Germinal center (tissue), 1 donor: Measurements from ENCODE around the gene MAP3K14.

ENCODE experiments used
- DNase-seq: peaks from one replicate; pipeline ENCODE4 v3.0.0; 2012; ENCODE audit warnings: mixed read lengths, low spot score

The MAP3K14 gene

DNA sequence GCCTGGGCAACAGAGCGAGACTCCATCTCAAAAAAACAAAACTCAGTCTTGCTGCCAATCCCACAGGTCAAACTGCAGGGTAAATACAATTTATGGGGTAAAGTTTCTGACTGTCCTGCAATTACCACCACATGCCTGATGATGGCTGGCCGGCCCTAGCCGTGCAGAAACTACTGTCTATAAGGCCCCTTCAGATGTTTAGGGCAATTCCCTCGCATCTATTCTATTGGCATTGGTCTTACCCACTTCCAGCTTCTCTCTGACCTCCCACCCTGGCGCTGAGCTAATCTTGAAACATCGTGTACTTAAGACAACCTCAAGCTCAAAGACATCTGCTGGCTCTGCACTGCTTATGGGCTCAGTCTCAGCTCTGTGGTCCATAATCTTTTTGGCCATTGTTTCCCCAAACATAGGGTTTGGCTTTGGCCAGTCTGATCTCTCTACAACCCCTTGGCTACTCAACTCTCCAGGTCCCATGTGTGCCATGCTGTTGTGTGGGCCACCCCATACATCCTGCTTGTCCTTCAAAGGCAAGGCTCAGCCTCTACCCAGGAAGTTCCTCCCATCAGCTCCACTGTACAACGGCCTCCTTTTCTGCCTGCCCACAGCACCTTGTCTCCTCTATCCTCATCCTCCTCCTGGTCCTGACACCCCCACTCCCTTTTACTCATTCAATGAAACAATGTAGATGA is 16.6 kb downstream of the MAP3K14 start:
- DNase-seq: no peak

DNA sequence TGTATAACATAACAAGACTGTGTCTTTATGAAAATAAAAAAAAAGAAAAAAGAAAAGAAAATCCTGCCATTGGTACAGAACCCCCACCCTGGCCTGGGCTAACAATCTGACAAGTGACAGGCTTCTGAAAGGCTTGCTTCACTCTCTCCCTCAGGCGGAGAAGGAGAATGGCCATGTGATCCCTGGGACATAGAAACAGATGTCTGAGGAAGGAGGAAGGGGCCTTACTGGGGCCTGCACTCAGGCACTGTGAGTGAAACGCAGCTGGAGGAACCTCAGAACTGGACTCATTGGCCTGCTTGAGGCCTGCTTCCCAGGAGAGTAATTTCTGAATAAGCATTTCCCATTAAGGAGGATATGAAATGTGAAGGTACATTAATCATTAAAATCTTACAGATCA is 17.5 kb downstream of the MAP3K14 start:
- DNase-seq: no peak

DNA sequence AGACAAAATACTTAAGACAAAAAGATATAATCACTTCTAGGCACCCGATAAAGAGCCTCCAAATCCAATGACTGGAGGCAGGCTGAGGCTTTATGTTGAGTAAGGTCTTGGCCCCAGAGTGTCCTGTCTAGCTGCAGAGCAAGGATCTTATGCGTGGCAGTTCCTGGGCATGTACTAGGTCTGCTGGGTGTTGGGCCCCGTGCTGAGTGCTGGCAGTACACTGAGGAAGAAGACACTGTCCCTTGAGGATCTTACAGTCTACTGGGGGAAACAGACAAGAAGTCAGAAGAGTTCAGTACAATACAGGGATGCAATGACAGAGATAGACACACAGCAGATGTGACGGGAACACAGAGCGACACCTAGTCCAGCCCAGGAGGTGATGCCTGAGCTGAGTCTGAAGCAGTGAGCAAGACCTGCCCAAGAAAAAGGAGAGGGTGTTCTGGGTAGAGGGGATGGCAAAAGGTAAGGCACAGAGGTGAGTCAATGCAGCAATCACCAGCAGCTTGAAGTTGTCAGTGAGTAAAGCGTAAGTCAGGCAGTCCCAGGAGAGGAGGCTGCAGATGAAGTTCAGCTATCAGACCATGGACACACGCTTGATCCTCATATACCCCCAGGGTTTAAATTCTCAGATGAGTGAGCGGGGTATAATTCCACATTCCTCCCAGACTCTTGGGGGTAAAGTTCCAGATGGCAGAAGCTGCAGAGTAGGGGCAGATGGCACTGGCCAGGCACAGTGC is 18.1 kb downstream of the MAP3K14 start:
- DNase-seq: no peak

DNA sequence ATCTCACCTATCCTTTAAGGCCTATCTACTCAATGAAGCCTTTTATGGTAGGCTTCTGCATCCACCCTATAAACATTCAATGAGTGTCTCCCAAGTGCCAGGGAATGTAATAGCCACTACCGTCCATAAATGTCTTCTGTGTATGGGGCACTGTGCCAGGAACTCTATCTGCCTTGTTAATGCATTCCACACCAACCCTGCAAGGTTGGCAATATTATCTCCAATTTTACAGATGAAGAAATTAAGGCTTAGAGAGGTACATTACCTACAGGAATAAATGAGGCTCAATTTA is 20.0 kb downstream of the MAP3K14 start:
- DNase-seq: no peak

DNA sequence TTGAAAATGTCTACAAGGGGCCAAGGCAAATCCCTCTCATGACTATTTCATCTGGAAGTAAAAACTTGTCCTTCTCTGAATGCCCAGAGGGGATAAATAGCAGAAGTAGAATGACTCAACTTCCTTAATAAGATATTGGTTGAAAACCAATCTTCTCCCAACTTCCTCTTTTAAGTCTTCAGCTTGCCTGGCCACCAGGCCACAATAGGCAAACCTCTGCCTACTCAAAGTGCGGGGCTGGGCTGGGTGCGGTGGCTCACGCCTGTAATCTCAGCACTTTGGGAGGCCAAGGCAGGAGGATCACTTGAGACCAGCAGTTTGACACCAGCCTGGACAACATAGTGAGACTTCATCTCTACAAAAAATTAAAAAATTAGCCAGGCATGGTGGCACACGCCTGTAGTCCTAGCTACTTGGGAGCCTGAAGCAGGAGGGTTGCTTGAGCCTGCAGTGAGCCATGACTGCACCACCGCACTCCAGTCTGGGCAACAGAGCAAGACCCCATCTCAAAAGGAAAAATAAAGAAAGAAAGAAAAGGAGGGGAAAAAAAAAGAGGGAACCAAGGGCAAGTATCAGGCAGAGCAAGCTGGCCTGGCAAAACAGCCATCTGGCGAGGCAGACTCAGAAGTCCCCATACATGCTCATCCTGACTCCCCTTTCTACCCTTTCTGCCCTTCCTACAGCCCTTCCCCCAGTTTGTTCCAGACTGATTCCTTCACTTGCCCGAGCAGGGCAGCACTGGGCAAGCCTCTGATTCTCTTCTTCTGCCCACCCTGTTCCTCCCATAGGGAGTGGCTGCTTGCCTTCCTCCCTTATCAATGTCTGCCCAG is 20.6 kb downstream of the MAP3K14 start:
- DNase-seq: peak; percentile 74

DNA sequence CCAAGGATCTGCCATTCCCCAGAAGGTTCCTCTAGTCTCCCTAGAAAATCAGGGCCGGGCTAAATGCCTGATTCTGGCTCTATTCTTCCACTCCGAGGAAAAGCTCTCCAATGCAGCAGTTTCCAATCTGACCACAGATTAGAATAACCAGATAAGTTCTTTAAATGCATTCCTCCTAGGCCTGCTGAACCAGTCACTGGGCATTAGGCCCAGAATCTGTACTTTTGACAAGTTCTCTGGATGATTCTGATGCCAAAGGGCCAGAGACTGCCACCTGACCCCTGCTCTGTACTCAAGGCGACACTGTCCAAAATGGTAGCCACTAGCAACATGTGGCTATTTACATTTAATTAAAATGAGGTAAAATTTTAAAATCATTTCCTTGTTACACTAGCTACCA is 22.3 kb downstream of the MAP3K14 start:
- DNase-seq: no peak

DNA sequence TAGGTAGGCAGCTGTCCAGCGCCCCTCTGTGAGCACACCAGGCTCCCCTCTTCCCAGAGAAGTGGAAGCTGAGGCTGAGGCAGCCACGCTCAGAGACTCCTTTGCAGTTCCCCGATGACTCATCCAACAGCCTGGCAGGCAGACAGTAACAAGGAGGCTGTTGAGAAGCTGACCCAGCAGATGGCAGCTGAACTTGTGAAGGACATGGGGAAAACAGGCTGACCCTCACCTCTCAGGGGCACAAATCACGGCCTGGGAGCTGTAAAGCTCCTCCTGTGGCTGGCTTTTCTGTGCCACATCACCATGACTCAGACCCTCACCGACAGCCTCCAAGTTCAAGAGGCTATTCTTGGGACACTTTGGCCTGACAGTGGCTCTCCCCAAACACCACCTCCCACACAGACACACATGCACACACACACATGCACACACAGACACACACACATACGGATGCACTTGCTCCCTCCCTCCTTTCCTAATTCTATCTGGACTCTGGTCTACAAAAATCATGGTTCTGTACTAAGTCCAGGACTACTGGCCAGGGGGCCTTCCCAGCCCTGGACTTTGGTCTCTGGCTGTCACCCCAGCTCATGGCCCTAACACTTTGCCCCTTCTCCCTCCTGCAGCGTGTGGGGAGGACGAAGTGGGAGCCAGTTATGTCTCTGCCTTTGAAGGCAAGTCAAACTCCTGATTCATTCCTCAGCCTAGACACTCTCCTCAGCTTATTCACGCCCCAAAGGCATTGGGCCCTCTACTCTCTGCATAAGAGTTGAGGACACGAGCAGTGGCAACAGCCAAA is 23.2 kb downstream of the MAP3K14 start:
- no peak for DNase-seq

DNA sequence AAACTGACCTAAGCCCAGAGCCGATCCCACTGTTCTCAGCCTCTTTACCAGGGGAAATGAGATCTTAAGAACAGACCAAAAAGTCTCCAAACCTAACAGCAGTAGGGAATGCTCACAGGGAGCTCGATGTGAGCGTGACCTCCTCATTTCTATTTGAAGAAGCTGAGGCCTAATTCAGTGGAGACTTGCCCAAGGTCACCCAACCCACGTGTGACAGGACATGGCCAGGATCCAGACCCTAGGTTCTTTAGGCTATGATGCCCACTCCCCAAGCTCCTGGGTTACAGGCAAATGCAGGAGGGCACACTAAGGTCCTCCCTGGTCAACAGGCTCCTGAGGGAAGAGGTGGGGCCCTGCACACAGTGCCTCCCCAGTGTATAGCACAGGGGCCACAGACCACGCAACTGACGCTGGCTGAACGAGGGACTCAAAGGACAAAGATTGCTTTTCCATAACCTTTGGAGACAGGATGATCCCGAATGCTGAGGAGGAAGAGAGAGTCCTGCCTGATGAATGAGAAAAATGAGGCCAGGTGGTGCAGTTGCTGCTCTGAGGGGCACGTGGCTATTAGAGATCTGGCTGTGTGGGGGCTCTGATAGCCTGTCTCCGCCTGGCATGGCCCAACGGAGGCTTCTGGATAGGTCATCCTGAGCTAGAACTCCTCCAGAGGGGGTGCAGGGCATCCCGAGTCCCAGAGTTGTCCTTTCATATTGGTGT is 24.0 kb downstream of the MAP3K14 start:
- DNase-seq: no peak

DNA sequence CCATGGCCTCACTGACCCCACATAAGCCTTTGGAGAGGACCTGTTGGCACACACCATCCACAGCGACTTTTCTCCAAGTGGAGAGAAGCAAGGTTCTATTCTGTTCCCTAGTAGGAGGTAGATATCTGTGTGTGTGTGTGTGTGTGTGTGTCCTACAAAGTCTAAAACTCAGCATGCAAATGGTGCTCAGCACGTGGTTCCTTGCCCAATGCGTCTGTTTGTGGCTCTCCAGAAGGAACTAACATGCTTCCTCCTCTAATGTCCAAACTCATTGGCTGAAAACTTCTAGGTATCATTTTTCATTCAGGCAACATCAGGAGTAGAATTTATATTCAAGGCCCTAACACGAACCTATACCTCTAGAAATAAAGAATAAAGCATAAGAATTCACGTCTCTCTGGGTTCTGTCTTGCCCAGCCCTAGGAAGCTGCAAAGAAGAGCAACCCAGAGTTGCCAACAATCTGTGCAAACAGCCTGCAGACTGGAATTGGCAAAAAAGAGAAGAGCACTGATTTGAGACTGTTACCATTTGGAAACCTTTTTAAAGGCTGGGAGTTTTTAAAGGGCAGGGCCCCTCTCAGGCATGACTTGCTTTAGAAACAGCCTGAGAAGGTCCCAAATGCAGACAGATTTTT is 25.5 kb downstream of the MAP3K14 start:
- no peak for DNase-seq

DNA sequence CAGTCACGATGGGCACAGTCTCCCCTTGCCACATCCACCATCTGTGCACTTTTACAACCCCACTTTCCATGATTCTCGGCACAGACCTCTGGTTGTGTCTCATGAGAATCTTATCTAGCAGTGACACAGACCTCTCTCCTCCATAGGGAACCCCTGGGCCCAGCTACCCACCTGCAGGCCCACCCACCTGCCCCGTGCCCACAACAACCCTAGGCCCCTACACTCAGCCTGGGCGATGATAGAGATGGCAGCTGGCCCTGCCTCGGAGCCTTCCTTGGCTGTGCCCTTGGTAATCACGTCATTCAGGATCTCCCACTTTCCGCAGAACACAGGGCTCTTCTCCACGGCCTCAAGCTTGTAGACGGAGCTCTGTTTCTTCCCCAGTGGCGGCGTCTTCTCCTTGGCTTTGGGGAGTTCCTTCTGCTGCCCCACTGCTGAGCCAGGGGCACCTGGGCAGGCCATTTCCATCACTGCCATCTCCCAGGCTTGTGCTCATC is 26.5 kb downstream of the MAP3K14 start:
- DNase-seq: no peak

DNA sequence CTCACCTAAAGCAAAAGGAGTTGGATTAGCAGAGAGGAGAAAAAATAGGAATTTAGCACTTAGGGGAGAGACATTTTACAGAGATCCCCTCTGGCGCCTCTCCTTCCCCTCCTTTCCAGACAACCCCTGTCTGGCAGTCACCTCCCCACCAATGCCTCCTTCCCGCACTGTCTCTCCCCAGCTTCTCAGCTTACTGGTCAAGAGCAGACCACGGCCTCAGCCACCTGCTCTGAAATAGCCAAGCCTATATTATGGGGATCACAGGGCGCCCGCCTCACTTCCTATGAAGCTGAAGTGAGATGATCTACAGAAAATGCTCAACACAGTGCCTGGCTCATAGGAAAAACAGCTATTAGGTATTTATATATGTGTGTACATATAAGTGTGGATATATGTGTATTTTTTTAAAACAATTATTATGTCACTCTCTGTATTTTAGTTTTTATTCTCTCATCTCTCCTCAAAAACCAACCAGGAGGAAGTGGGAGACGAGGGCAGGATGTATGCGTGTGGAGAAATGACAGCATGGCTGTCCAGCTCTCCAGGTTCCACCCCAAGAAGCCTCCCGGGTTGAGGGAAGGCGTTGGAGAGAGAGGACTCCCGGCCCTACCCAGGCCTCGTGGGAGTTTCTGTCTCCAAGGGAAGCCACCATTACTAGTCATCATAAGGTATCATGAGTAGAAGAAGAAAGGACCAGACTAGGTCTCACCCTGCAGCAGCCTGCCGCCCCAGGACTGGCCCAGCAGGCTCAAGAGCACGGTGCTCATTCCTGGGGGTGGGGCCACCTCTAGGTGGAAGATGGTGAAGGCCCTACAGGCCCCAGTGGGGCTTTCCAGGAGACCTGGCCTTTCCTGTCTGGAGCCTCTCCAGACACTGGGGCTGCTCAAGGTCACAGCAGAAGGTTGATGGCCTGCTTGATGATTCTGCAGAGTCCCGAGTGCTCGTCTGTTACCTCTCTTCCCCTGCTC is 27.2 kb downstream of the MAP3K14 start:
- DNase-seq: no peak

DNA sequence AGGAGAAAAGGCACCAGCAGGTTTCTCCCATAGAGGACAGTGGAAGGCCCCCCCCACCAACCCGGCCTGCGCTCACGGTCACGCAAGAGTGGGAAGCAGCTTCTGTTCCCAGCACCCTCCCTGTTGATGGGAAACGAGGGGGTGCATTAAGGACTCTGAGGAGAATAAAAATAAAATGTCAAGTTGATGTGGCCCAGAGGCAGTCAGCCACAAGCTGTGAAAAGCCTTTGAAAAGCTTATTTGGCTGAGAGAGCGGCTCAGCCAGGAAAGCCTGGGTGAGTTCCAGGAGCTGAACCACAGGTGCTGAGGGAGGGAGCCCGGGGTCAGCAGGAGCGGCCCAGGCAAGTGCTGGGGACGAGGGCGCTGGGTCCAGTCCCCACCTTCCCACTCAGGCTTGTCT is 28.0 kb downstream of the MAP3K14 start:
- DNase-seq: no peak

DNA sequence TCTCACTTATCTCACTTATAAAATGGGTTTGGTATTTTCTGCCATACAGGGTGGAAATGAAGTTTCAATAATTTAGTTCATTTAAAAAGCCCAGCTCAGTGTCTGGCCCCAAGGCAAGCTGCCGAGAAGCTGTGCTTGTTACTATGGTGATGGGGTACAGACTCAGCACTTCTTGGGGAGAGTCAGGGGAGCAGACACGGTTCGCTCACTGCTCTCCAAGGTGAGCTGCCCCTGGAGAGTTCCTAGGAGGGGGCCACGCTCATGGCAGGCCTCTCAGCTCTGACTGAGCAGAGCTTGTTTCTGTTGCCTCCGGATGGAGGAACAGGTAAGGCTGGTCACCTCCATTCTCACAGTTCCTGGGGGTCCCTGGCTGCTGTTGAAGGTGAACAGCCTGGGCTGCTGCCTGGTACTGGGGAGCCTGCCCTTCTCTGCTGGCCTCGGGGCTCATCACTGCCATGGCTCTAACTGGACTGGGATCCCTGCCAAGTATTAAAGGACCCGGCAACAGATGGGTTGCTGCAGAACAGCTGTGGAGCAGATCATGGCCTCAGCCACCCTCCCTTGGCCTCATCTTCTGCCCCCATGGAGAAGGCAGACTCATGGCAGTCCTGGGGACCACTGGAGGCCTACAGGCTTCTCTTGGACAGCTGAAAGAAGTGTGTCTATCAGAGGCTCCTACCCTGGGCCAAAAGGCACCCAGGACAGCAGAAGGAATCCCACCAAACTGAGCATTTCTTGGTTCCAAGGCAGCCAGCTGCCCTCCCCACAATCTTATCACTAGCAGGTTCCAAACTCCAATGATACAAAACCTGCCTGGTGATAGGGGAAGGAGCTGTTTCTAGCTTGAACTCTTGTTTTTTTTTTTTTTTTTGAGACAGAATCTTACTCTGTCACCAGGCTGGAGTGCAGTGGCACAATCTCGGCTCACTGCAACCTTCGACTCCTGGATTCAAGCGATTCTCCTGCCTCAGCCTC is 29.0 kb downstream of the MAP3K14 start:
- no peak for DNase-seq

DNA sequence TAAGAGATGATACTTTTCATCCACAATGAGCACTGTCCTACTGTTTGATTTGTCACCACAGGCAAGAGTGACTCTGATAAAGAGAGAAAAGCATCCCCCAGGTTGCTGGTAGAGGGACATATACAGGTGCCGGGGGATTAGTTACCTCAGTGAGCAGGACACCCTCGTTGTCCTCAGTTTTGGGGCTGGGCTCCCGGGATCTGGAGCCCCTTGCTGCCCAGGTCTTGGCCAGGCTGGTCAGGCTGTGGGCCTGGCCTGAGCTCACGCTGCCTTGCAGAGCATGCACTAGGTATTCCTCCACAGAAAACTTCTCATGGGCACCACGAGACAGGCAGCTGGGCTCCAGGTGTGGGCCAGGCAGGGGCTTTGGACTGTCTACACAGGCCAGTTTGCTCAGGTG is 30.5 kb downstream of the MAP3K14 start:
- DNase-seq: no peak

DNA sequence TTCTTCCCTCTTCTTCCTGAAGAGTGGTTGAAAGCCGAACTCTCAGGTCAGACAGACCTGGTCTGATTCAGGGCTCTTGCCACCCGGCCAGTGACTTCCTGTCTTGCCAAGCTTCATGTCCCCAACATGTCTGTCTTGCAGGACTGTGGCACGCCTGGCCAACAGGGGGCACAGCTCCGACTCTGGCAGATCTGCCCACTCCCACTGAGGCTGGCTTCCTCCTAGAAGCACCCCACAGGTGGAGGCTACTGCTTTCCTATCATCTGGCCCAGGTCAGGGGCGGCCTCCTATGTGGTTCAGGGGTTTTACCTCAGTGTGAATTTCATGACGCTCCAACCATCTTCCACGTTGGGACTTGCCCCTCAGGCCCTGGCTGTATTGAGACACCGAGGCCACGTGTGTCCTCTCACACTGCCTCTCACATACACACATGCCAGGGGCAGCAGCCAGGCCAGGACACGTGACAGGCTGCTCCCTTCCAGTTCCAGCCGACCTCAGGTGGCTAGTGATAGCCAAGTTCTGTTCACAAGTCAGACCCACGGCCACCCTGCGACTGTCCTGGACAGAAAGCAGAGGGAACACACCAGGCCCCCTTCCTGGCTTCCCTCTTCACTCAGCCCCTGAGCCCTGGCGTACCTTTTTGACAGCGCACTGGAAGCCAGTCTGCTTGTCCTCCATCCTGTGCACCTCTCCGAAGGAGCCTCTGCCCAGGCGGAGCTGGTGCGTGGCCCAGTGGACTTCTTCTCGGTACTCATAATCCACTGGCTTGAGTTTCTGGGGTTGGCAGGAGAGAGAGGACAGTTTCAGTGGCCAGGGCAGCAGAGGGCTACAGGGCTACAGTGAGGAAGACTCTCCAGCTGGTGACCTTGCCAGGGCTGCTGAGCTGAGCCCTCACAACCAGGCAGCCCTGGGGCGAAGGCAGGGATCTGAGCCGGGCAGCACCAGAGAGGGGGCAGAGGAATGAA is 32.4 kb downstream of the MAP3K14 start:
- DNase-seq: peak; percentile 34

DNA sequence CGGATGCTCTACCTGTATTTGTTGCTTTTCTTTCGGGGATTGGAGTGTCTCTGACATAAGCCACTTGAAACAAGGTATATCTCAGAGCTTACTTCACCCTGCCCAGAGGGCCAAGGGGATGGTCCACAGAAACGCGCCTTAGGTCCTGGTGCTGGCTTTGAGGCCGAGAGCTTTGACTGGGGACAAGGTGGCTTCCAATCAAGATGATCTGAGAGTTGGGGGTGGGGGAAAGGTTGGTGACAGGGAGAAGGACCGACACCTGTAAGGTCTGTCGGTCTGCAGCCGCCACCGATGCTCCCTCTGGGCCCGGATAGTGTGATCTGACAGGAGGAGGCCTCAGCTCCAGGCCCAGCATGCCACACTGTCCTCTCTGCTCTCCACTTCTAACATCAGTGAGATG is 33.1 kb downstream of the MAP3K14 start:
- DNase-seq: no peak
